ENCODE data around the gene NDUFB11. TPM values are rescaled to one million over a fixed set of nuclear protein-coding genes. Genes with fewer than 3 reads are reported as not detected.

NDUFB11 gene
- total RNA-seq, 4 donors from 2014 or later, result 64.3 to 91.1 (median 71.4) TPM

DNA sequence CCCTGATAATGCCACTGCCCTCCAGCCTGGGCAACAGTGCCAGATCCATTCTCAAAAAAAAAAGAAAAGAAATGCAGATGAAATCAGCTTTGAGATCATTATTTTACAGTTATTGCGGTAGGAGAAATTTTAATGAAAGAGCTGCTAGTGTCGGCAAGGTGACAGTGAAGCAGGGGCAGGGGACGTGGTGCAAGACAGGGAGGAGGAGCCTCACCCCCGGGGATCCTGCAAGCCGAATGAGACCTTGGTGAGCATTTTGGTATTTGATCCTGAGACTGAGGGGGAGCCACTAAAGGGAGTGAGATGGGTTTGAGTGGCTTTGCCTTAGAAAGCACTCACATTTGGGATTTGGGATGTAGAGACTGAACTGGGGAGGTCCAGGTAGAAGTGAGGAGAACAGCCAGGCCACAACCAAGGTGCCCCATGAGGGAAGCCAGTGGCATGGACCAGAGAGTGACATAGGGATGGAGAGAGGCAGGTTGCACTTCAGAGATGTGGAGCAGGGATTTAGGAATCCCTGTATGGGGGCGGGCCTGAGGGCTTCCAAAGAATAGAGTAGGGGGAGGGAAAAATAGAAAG, 24.1 kb upstream of the NDUFB11 start:
- 85% methylated on average over 6 of the region's 6 CpGs; no CpG with 5 or more reads in 1 of the 2 donors for WGBS, 2 donors (ENCODE audit: low coverage in 1 of 2)
- in situ Hi-C loops (cut with MboI; ENCODE audit: low pct_ligation_motif_present in 1 of 4, low pct_unique_long_range_greater_than_20kb in 1 of 4, low sequenced_read_pairs in 3 of 4) (no loop called here), intact Hi-C loops (cut with DNase I; ENCODE audit: low total_unique reads) (no loop called here)
- Histone ChIP-seq H3K9me3 (no peaks in the 10 kb centered on the region), H3K27ac (no peak overlapping the region), H3K4me1 (no peaks in the 10 kb centered on the region), H3K36me3 (no peaks in the 10 kb centered on the region), H3K4me3 (no peak overlapping the region), H3K27me3 (no peaks in the 10 kb centered on the region)
- no peak for DNase-seq
- no peak for TF ChIP-seq CTCF (IDR thresholded peaks at IDR 0.05)
- TF ChIP-seq POLR2A (IDR thresholded peaks at IDR 0.05), result no peak
- TF ChIP-seq POLR2AphosphoS5 (IDR thresholded peaks at IDR 0.05), result no peak
- no peak for TF ChIP-seq EP300 (IDR thresholded peaks at IDR 0.05; ENCODE audit: low read depth)

- DNase-seq, result no peak
- Histone ChIP-seq H3K4me3 (no peak overlapping the region), H3K36me3 (no peaks in the 10 kb centered on the region), H3K27me3 (no peaks in the 10 kb centered on the region), H3K9me3 (no peaks in the 10 kb centered on the region), H3K27ac (no peak overlapping the region), H3K4me1 (no peaks in the 10 kb centered on the region)
- 85% methylated on average over 5 of the region's 5 CpGs; no CpG with 5 or more reads in 1 of the 2 donors for WGBS, 2 donors (ENCODE audit: low coverage in 1 of 2)
- in situ Hi-C loops (cut with MboI; ENCODE audit: low pct_ligation_motif_present in 1 of 4, low pct_unique_long_range_greater_than_20kb in 1 of 4, low sequenced_read_pairs in 3 of 4), result no loop called here
- TF ChIP-seq EP300 (IDR thresholded peaks at IDR 0.05; ENCODE audit: low read depth) (no peak), CTCF (IDR thresholded peaks at IDR 0.05) (no peak), POLR2A (IDR thresholded peaks at IDR 0.05) (no peak), POLR2AphosphoS5 (IDR thresholded peaks at IDR 0.05) (no peak)
- intact Hi-C loops (cut with DNase I; ENCODE audit: low total_unique reads), result no loop called here
Observed at GRCh38 chrX:47166126-47166525, 21.6 kb upstream of the NDUFB11 start.

DNA sequence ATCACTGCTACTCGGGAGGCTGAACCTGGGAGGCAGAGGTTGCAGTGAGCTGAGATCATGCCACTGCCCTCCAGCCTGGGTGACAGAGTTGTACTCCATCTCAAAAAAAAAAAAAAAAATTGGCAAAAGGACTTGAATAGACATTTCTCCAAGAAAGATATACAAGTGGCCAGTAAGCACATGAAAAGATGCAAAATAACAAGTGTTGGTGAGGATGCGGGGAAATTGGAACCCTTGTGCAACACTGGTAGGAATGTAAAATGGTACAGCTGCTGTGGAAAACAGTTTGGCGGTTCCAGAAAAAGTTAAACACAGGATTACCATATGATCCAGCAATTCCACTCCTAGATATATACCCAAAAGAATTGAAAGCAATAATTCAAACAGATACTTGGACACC, 19.9 kb upstream of the NDUFB11 start:
- intact Hi-C loops (cut with DNase I; ENCODE audit: low total_unique reads) (no loop called here), in situ Hi-C loops (cut with MboI; ENCODE audit: low pct_ligation_motif_present in 1 of 4, low pct_unique_long_range_greater_than_20kb in 1 of 4, low sequenced_read_pairs in 3 of 4) (no loop called here)
- H3K4me3 ChIP-seq, result no peak overlapping the region
- H3K36me3 ChIP-seq, result no peaks in the 10 kb centered on the region
- no peak for DNase-seq
- H3K27me3 ChIP-seq, result no peaks in the 10 kb centered on the region
- H3K9me3 ChIP-seq, result no peaks in the 10 kb centered on the region
- TF ChIP-seq POLR2A (IDR thresholded peaks at IDR 0.05) (no peak), EP300 (IDR thresholded peaks at IDR 0.05; ENCODE audit: low read depth) (no peak)
- 96% methylated on average over 3 of the region's 3 CpGs; no CpG with 5 or more reads in 1 of the 2 donors for WGBS, 2 donors (ENCODE audit: low coverage in 1 of 2)
- no peaks in the 10 kb centered on the region for H3K4me1 ChIP-seq
- H3K27ac ChIP-seq, result no peak overlapping the region

GRCh38 chrX:47162927-47163583, 18.6 kb upstream of the NDUFB11 start:
- DNase-seq, result no peak
- Histone ChIP-seq H3K27ac (no peak overlapping the region), H3K9me3 (no peaks in the 10 kb centered on the region), H3K36me3 (no peaks in the 10 kb centered on the region), H3K4me3 (no peak overlapping the region), H3K27me3 (no peaks in the 10 kb centered on the region), H3K4me1 (no peaks in the 10 kb centered on the region)
- 91 to 100% methylated on average over 5 of the region's 5 CpGs for WGBS, 2 donors (ENCODE audit: low coverage in 1 of 2)
- in situ Hi-C loops (cut with MboI; ENCODE audit: low pct_ligation_motif_present in 1 of 4, low pct_unique_long_range_greater_than_20kb in 1 of 4, low sequenced_read_pairs in 3 of 4), result no loop called here
- intact Hi-C loops (cut with DNase I; ENCODE audit: low total_unique reads), result no loop called here
- no peak for TF ChIP-seq EP300 (IDR thresholded peaks at IDR 0.05; ENCODE audit: low read depth)

DNA sequence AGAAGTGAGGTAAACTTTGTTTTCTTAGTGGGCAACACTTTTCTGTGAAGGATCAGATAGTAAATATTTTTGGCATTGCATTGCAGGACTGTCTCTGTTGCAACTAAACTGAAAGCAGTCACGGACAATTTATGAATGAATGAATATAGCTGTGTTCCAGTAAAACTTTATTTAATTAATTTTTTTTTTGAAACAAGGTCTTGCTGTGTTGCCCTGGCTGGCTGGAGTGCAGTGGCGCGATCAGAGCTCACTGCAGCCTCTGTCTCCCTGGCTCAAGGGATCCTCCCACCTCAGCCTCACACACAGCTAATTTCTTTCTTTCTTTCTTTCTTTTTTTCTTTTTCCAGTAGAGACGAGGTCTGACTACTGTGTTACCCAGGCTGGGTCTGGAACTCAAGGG, 16.3 kb upstream of the NDUFB11 start:
- Histone ChIP-seq H3K36me3 (no peaks in the 10 kb centered on the region), H3K4me1 (no peaks in the 10 kb centered on the region), H3K27ac (no peak overlapping the region), H3K27me3 (no peaks in the 10 kb centered on the region), H3K9me3 (no peaks in the 10 kb centered on the region), H3K4me3 (no peak overlapping the region)
- in situ Hi-C loops (cut with MboI; ENCODE audit: low pct_ligation_motif_present in 1 of 4, low pct_unique_long_range_greater_than_20kb in 1 of 4, low sequenced_read_pairs in 3 of 4) (no loop called here), intact Hi-C loops (cut with DNase I; ENCODE audit: low total_unique reads) (no loop called here)
- no peak for TF ChIP-seq EP300 (IDR thresholded peaks at IDR 0.05; ENCODE audit: low read depth)
- no peak for TF ChIP-seq POLR2A (IDR thresholded peaks at IDR 0.05)
- no peak for TF ChIP-seq POLR2AphosphoS5 (IDR thresholded peaks at IDR 0.05)
- no peak for TF ChIP-seq CTCF (IDR thresholded peaks at IDR 0.05)
- DNase-seq, result no peak
- WGBS, 2 donors (ENCODE audit: low coverage in 1 of 2), result 60 to 75% methylated on average over 1 to 4 of the region's 4 CpGs

Measured in transverse colon (tissue), 4 donors.